IMR-90 (cell line): ENCODE results near the gene RCBTB2. TPM values are rescaled to one million over a fixed set of nuclear protein-coding genes. Genes with fewer than 3 reads are reported as not detected.

Source experiments
- ATAC-seq: fragments of 200-7000 bp; cut with Tn5 transposase; 2 replicates; pipeline ENCODE4 v1.9.1; 2020; ENCODE audit warnings: low read depth, mild to moderate bottlenecking, moderate library complexity
- BruUV-seq: library from RNA; stranded (reverse); fragments of 400-500 nt; replicated peaks from 2 replicates; lab custom pipeline; 2021; lab: Mats Ljungman, UMichigan
- CTCF ChIA-PET: fragments of 300-600 bp; formaldehyde crosslinking; extraction: SDS; loops from one replicate; lab custom pipeline; 2021; ENCODE audit warnings: antibody characterized with exemption; lab: Yijun Ruan, JAX
- POLR2A ChIA-PET: fragments of 300-600 bp; sonication (Branson Sonifier 250); formaldehyde crosslinking; loops from one replicate; lab custom pipeline; 2022; ENCODE audit warnings: antibody characterized with exemption; ENCODE audit not compliant: unreplicated experiment; lab: Charles Lee
- DNase-seq: peaks from one replicate; pipeline ENCODE4 v3.0.0; 2013
- H2AFZ ChIP-seq: replicated peaks from 2 replicates; pipeline ENCODE3; 2013; ENCODE audit warnings: low read length, mild to moderate bottlenecking; ENCODE audit not compliant: poor library complexity
- H2AK5ac ChIP-seq: 2 replicates; pipeline ENCODE4 v1.6.1; 2013; ENCODE audit warnings: low read depth, low read length, inconsistent platforms
- H2AK9ac ChIP-seq: replicated peaks from 2 replicates; pipeline ENCODE3; 2013; ENCODE audit warnings: mild to moderate bottlenecking, low read depth, low read length, moderate library complexity; ENCODE audit not compliant: poor library complexity
- H2BK120ac ChIP-seq: 2 replicates; pipeline ENCODE4 v1.6.1; 2013; ENCODE audit warnings: low read depth, low read length, inconsistent platforms
- H2BK15ac ChIP-seq: 3 replicates; pipeline ENCODE4 v1.6.1; 2013; ENCODE audit warnings: low read depth, low read length, inconsistent platforms
- H2BK20ac ChIP-seq: 2 replicates; pipeline ENCODE4 v1.6.1; 2013; ENCODE audit warnings: low read depth, mild to moderate bottlenecking, inconsistent platforms, low read length, moderate library complexity
- H2BK5ac ChIP-seq: 2 replicates; pipeline ENCODE4 v1.6.1; 2013; ENCODE audit warnings: mild to moderate bottlenecking, low read depth, low read length, inconsistent platforms; ENCODE audit not compliant: poor library complexity, severe bottlenecking
- H3K14ac ChIP-seq: replicated peaks from 2 replicates; pipeline ENCODE4 v1.6.1; 2013; ENCODE audit warnings: low read depth, low read length, inconsistent platforms
- H3K18ac ChIP-seq: 2 replicates; pipeline ENCODE4 v1.6.1; 2013; ENCODE audit warnings: low read depth, low read length, control low read depth
- H3K23ac ChIP-seq: 2 replicates; pipeline ENCODE4 v1.6.1; 2013; ENCODE audit warnings: low read depth, low read length, inconsistent platforms
- H3K27ac ChIP-seq: 2 replicates; pipeline ENCODE4 v1.5.1; 2013; ENCODE audit warnings: mild to moderate bottlenecking, control low read depth, low read length; ENCODE audit not compliant: insufficient read depth
- H3K27me3 ChIP-seq: 2 replicates; pipeline ENCODE4 v1.6.1; 2013; ENCODE audit warnings: low read length; ENCODE audit not compliant: control insufficient read depth, insufficient read depth
- H3K36me3 ChIP-seq: 2 replicates; pipeline ENCODE4 v1.6.1; 2013; ENCODE audit warnings: low read length, mixed read lengths; ENCODE audit not compliant: control insufficient read depth, insufficient read depth
- H3K4ac ChIP-seq: 2 replicates; pipeline ENCODE4 v1.6.1; 2013; ENCODE audit warnings: low read depth, low read length, inconsistent platforms
- H3K4me1 ChIP-seq: 2 replicates; pipeline ENCODE4 v1.6.1; 2013; ENCODE audit warnings: low read length, mixed read lengths; ENCODE audit not compliant: control insufficient read depth, insufficient read depth
- H3K4me2 ChIP-seq: 2 replicates; pipeline ENCODE4 v1.6.1; 2013; ENCODE audit warnings: low read depth, mild to moderate bottlenecking, control low read depth, low read length, moderate library complexity
- H3K4me3 ChIP-seq: 2 replicates; pipeline ENCODE4 v1.5.1; 2013; ENCODE audit warnings: low read depth, mild to moderate bottlenecking, control low read depth, low read length, moderate library complexity; ENCODE audit not compliant: insufficient read depth
- H3K56ac ChIP-seq: 2 replicates; pipeline ENCODE4 v1.6.1; 2013; ENCODE audit warnings: low read length, inconsistent platforms; ENCODE audit not compliant: insufficient read depth; ENCODE audit errors: extremely low read depth
- H3K79me1 ChIP-seq, 2 experiments: 2 replicates each; pipeline ENCODE4 v1.6.1; 2013; ENCODE audit warnings: low read length in 2 of 2, inconsistent platforms in 1 of 2, low read depth in 1 of 2
- H3K9ac ChIP-seq: 2 replicates; pipeline ENCODE4 v1.6.1; 2013; ENCODE audit warnings: low read depth, low read length, control low read depth
- H3K9me1 ChIP-seq: 2 replicates; pipeline ENCODE4 v1.6.1; 2013; ENCODE audit warnings: low read length, inconsistent platforms; ENCODE audit not compliant: insufficient read depth
- H3K9me3 ChIP-seq: 2 replicates; pipeline ENCODE4 v1.6.1; 2013; ENCODE audit warnings: low read length; ENCODE audit not compliant: control insufficient read depth, insufficient read depth
- H4K20me1 ChIP-seq: 2 replicates; pipeline ENCODE4 v1.6.1; 2013; ENCODE audit warnings: low read length, inconsistent platforms; ENCODE audit not compliant: insufficient read depth
- H4K5ac ChIP-seq: 2 replicates; pipeline ENCODE4 v1.6.1; 2013; ENCODE audit warnings: mild to moderate bottlenecking, low read depth, low read length, control low read depth
- H4K8ac ChIP-seq, 2 experiments: 2 replicates each; pipeline ENCODE4 v1.6.1; 2013; ENCODE audit warnings: low read depth in 2 of 2, low read length in 2 of 2, control low read depth in 1 of 2, inconsistent platforms in 1 of 2
- H4K91ac ChIP-seq: 2 replicates; pipeline ENCODE4 v1.6.1; 2013; ENCODE audit warnings: low read depth, low read length, inconsistent platforms; ENCODE audit not compliant: insufficient read depth
- BHLHE40 ChIP-seq: fragments of 150-350 bp; IDR thresholded peaks from 2 replicates; pipeline ENCODE4 v1.6.1; 2016; ENCODE audit warnings: mild to moderate bottlenecking, low read depth, low read length
- CEBPB ChIP-seq: IDR thresholded peaks from 2 replicates; pipeline ENCODE4 v1.6.1; 2012; ENCODE audit warnings: low read depth, low read length, improper control_type of control experiment
- CHD1 ChIP-seq: IDR thresholded peaks from 2 replicates; pipeline ENCODE4 v1.6.1; 2012; ENCODE audit warnings: low read depth, low read length, improper control_type of control experiment
- FOS ChIP-seq: fragments of 150-350 bp; IDR thresholded peaks from 2 replicates; pipeline ENCODE4 v1.6.1; 2016; ENCODE audit warnings: low read depth, low read length
- MAFK ChIP-seq: IDR thresholded peaks from 2 replicates; pipeline ENCODE4 v1.6.1; 2012; ENCODE audit warnings: low read depth, low read length, improper control_type of control experiment
- MAZ ChIP-seq: IDR thresholded peaks from 2 replicates; pipeline ENCODE4 v1.6.1; 2012; ENCODE audit warnings: low read depth, mild to moderate bottlenecking, low read length, improper control_type of control experiment, moderate library complexity, borderline replicate concordance
- MXI1 ChIP-seq: IDR thresholded peaks from 2 replicates; pipeline ENCODE4 v1.6.1; 2012; ENCODE audit warnings: low read depth, mild to moderate bottlenecking, low read length, moderate library complexity, borderline replicate concordance
- NFE2L2 ChIP-seq: fragments of 150-350 bp; IDR thresholded peaks from 2 replicates; pipeline ENCODE4 v1.6.1; 2016; ENCODE audit warnings: low read depth, mild to moderate bottlenecking, low read length
- POLR2A ChIP-seq: IDR thresholded peaks from 2 replicates; pipeline ENCODE4 v1.6.1; 2012; ENCODE audit warnings: mild to moderate bottlenecking, low read depth, low read length
- RAD21 ChIP-seq: IDR thresholded peaks from 2 replicates; pipeline ENCODE4 v1.6.1; 2012; ENCODE audit warnings: low read length, improper control_type of control experiment
- RCOR1 ChIP-seq: IDR thresholded peaks from 2 replicates; pipeline ENCODE4 v1.6.1; 2012; ENCODE audit warnings: mild to moderate bottlenecking, low read length, improper control_type of control experiment; ENCODE audit not compliant: insufficient replicate concordance
- RFX5 ChIP-seq: IDR thresholded peaks from 2 replicates; pipeline ENCODE4 v1.8.0; 2012; ENCODE audit warnings: low read depth, mild to moderate bottlenecking, low read length, moderate library complexity
- SMC3 ChIP-seq: fragments of 150-350 bp; IDR thresholded peaks from 2 replicates; pipeline ENCODE4 v1.6.1; 2016; ENCODE audit warnings: low read depth, mild to moderate bottlenecking, antibody characterized with exemption, low read length, moderate library complexity
- WGBS, 2 experiments: methylation state at CpG; one replicate each; pipeline versions ENCODE4 v1.1.5 to v1.1.7; 2013; ENCODE audit warnings: missing lambda C conversion rate in 2 of 2; ENCODE audit not compliant: insufficient read length in 1 of 2; ENCODE audit errors: extremely low coverage in 2 of 2; 5-methylcytosine and 5-hydroxymethylcytosine counted together
- dilution Hi-C: fragments of 300-500 bp; cut with HindIII; formaldehyde crosslinking; loops from one replicate; pipeline ENCODE4 v1.14.3; 2018; ENCODE audit warnings: low sequenced_read_pairs; ENCODE audit not compliant: unreplicated experiment
- in situ Hi-C: fragments of 300-500 bp; cut with MboI; formaldehyde crosslinking; loops from 3 replicates; pipeline ENCODE4 v1.14.3; 2019; ENCODE audit warnings: low sequenced_read_pairs, inconsistent platforms, mixed read lengths
- intact Hi-C: fragments of 100-400 bp; cut with micrococcal nuclease; formaldehyde crosslinking; loops from 2 replicates; pipeline ENCODE4 v1.10.0; 2022
- polyA plus RNA-seq, 3 experiments: library from polyadenylated mRNA; depleted of rRNA; stranded (reverse); fragments of >200 nt; gene quantifications; 2 replicates each; pipeline ENCODE4 v1.2.3, GENCODE V29; 2012; ENCODE audit warnings: low replicate concordance in 1 of 3
- total RNA-seq: library from RNA; depleted of rRNA; stranded (reverse); fragments of >200 nt; gene quantifications from 2 replicates; pipeline ENCODE4 v1.2.3, GENCODE V29; 2012
- TF ChIP-seq, protein P1 (sequence below): fragments of 150-350 bp; IDR thresholded peaks from 2 replicates; pipeline ENCODE4 v1.6.1; 2017; ENCODE audit warnings: mild to moderate bottlenecking, antibody characterized with exemption, low read length, low read depth
- TF ChIP-seq, protein P2 (sequence below): conservative IDR thresholded peaks from 2 replicates; pipeline ENCODE4 v1.5.1; 2012; ENCODE audit warnings: mild to moderate bottlenecking, low read depth, low read length, improper control_type of control experiment
- TF ChIP-seq, protein P3 (sequence below): fragments of 150-350 bp; IDR thresholded peaks from 2 replicates; pipeline ENCODE4 v1.6.1; 2016; ENCODE audit warnings: low read depth, mild to moderate bottlenecking, low read length, moderate library complexity, borderline replicate concordance

Gene RCBTB2
- total and polyA plus RNA-seq, 2 of the 4 experiments (the other 2 are of a cell fraction) = 4.0 to 5.2 TPM

DNA sequence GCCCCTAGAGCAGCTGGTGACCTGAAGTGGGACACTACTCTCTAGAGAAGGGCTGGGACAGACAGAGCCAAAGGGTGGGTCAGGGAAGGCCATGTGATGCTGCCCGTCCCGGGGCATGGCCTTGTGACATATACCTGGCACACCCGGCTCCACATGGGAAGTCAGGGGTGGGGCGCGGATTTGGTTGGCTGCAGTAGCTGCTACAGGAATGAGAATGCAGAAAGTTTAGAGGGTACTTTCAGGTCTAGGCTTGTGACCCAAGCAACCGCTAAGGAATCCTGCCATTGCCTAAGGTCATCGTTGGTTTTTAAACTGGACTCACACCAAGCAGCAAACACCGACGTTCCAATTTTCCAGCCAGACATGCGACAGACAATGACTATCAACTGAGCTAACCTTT is 25.9 kb downstream of the RCBTB2 start:
- no peak overlapping the region for H2AK9ac ChIP-seq
- intact Hi-C loops = no loop called here
- no peaks in the 10 kb centered on the region for H4K20me1 ChIP-seq
- H3K23ac ChIP-seq = no peak overlapping the region
- H3K79me1 ChIP-seq = no peaks in the 10 kb centered on the region
- H4K5ac ChIP-seq = no peak overlapping the region
- BruUV-seq = no TSS peak
- dilution Hi-C loops = no loop called here
- H2BK5ac ChIP-seq = no peak overlapping the region
- peaks cover 3% of the 10 kb centered on the region; the same call in 1 of the 2 replicates for H3K9me1 ChIP-seq
- no peak overlapping the region for H4K8ac ChIP-seq
- no peak overlapping the region for H2AK5ac ChIP-seq
- H3K4me1 ChIP-seq = no peaks in the 10 kb centered on the region
- no peaks in the 10 kb centered on the region for H3K27me3 ChIP-seq
- ATAC-seq = no peak
- H3K4ac ChIP-seq = no peak overlapping the region
- H3K4me3 ChIP-seq = no peak overlapping the region
- H2BK15ac ChIP-seq = no peak overlapping the region
- no peak overlapping the region for H3K18ac ChIP-seq
- no peak overlapping the region for H3K56ac ChIP-seq
- H3K14ac ChIP-seq = no peak overlapping the region; the same call in 1 of the 2 replicates
- no peak overlapping the region for H3K9ac ChIP-seq
- POLR2A ChIA-PET = no interaction called here
- TF ChIP-seq RAD21 (no peak), BHLHE40 (no peak), FOS (no peak), SMC3 (no peak), MAFK (no peak), MXI1 (no peak), CEBPB (no peak), RCOR1 (no peak), POLR2A (no peak), MAZ (no peak), NFE2L2 (no peak), RFX5 (no peak), CHD1 (no peak)
- TF ChIP-seq, protein P1, sequence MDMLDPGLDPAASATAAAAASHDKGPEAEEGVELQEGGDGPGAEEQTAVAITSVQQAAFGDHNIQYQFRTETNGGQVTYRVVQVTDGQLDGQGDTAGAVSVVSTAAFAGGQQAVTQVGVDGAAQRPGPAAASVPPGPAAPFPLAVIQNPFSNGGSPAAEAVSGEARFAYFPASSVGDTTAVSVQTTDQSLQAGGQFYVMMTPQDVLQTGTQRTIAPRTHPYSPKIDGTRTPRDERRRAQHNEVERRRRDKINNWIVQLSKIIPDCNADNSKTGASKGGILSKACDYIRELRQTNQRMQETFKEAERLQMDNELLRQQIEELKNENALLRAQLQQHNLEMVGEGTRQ = no peak
- TF ChIP-seq, protein P2, sequence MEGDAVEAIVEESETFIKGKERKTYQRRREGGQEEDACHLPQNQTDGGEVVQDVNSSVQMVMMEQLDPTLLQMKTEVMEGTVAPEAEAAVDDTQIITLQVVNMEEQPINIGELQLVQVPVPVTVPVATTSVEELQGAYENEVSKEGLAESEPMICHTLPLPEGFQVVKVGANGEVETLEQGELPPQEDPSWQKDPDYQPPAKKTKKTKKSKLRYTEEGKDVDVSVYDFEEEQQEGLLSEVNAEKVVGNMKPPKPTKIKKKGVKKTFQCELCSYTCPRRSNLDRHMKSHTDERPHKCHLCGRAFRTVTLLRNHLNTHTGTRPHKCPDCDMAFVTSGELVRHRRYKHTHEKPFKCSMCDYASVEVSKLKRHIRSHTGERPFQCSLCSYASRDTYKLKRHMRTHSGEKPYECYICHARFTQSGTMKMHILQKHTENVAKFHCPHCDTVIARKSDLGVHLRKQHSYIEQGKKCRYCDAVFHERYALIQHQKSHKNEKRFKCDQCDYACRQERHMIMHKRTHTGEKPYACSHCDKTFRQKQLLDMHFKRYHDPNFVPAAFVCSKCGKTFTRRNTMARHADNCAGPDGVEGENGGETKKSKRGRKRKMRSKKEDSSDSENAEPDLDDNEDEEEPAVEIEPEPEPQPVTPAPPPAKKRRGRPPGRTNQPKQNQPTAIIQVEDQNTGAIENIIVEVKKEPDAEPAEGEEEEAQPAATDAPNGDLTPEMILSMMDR = no peak
- TF ChIP-seq, protein P3, sequence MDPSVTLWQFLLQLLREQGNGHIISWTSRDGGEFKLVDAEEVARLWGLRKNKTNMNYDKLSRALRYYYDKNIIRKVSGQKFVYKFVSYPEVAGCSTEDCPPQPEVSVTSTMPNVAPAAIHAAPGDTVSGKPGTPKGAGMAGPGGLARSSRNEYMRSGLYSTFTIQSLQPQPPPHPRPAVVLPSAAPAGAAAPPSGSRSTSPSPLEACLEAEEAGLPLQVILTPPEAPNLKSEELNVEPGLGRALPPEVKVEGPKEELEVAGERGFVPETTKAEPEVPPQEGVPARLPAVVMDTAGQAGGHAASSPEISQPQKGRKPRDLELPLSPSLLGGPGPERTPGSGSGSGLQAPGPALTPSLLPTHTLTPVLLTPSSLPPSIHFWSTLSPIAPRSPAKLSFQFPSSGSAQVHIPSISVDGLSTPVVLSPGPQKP = no peak
- no peaks in the 10 kb centered on the region for H3K9me3 ChIP-seq
- 93% methylated on average over 8 of the region's 10 CpGs; no CpG with 5 or more reads in 1 of the 2 experiments for WGBS, 2 experiments
- in situ Hi-C loops = no loop called here
- H4K91ac ChIP-seq = no peak overlapping the region
- CTCF ChIA-PET = no interaction called here
- no peak for DNase-seq
- H3K4me2 ChIP-seq = no peak overlapping the region
- H2AFZ ChIP-seq = no peak overlapping the region
- H3K36me3 ChIP-seq = no peaks in the 10 kb centered on the region
- no peak overlapping the region for H3K27ac ChIP-seq
- no peak overlapping the region for H2BK120ac ChIP-seq
- no peak overlapping the region for H2BK20ac ChIP-seq
